Adipocyte (in vitro differentiated cells): ENCODE results near the gene BORCS8.

ENCODE experiments used
- DNase-seq: peaks from one replicate; pipeline ENCODE4 v3.0.0-alpha.2; 2015; ENCODE audit warnings: low read depth
- H3K27me3 ChIP-seq: replicated peaks from 2 replicates; pipeline ENCODE4 v1.7.0; 2013; ENCODE audit warnings: mild to moderate bottlenecking, low read length, moderate library complexity; ENCODE audit not compliant: control insufficient read depth, insufficient read depth
- H3K36me3 ChIP-seq: 2 replicates; pipeline ENCODE4 v1.7.0; 2013; ENCODE audit warnings: low read length, mild to moderate bottlenecking, moderate library complexity; ENCODE audit not compliant: control insufficient read depth, insufficient read depth, severe bottlenecking
- H3K4me1 ChIP-seq: 2 replicates; pipeline ENCODE4 v1.7.0; 2013; ENCODE audit warnings: mild to moderate bottlenecking, low read length, moderate library complexity; ENCODE audit not compliant: control insufficient read depth, insufficient read depth
- H3K4me3 ChIP-seq: 2 replicates; pipeline ENCODE4 v1.7.0; 2013; ENCODE audit warnings: mild to moderate bottlenecking, low read length, moderate library complexity
- H3K9ac ChIP-seq: 2 replicates; pipeline ENCODE4 v1.7.0; 2013; ENCODE audit warnings: mild to moderate bottlenecking, low read length, moderate library complexity
- H3K9me3 ChIP-seq: 2 replicates; pipeline ENCODE4 v1.7.0; 2013; ENCODE audit warnings: mild to moderate bottlenecking, low read length, moderate library complexity; ENCODE audit not compliant: control insufficient read depth

Gene BORCS8

GRCh38 chr19:19213426-19214158, 21.6 kb upstream of the BORCS8 start:
- no peak for DNase-seq
- no peak overlapping the region for H3K9ac ChIP-seq
- no peaks in the 10 kb centered on the region for H3K36me3 ChIP-seq
- peaks cover 8% of the 10 kb centered on the region for H3K9me3 ChIP-seq
- H3K27me3 ChIP-seq: peaks cover 48% of the 10 kb centered on the region
- no peak overlapping the region for H3K4me3 ChIP-seq
- no peaks in the 10 kb centered on the region for H3K4me1 ChIP-seq

DNA sequence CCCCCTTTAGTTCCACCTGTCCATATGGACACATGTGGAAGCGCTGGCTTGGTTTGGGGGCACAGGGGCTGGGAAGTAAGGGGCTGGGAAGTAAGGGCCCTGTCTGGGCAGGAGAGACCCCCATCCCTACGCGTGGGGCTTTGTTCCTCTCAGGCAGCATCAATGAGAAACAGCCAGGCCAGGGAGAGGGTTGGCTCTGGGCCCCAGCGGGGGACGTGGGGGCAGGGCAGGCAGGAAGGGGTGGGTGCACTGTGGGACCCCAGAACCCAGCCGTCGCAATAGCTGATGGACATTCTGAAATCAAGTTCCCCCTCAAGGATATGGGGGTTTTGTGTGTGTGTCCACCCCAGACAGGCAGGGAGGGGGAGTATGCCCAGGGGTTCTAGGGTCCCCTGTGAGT, 21.0 kb upstream of the BORCS8 start:
- peaks cover 48% of the 10 kb centered on the region for H3K27me3 ChIP-seq
- H3K4me1 ChIP-seq: no peaks in the 10 kb centered on the region
- DNase-seq: no peak
- H3K9ac ChIP-seq: no peak overlapping the region
- peaks cover 8% of the 10 kb centered on the region for H3K9me3 ChIP-seq
- no peak overlapping the region for H3K4me3 ChIP-seq
- no peaks in the 10 kb centered on the region for H3K36me3 ChIP-seq

GRCh38 chr19:19211499-19212420, 19.8 kb upstream of the BORCS8 start, which contains the start of gene NCAN:
Gene NCAN (plus strand): TSS chr19:19211958. CDS start chr19:19216954, 4,996 bp downstream.
- no peak for DNase-seq
- no peak within 1 kb of the TSS for H3K4me3 ChIP-seq
- no peaks in the 10 kb centered on the region for H3K4me1 ChIP-seq
- no peaks in the 10 kb centered on the region for H3K36me3 ChIP-seq
- H3K9me3 ChIP-seq: peaks cover under 1% of the 10 kb centered on the region
- no peak within 1 kb of the TSS for H3K9ac ChIP-seq
- peaks cover 54% of the 10 kb centered on the region for H3K27me3 ChIP-seq

GRCh38 chr19:19209372-19209771, 17.4 kb upstream of the BORCS8 start:
- Histone ChIP-seq H3K4me3 (no peak overlapping the region), H3K9ac (no peak overlapping the region), H3K9me3 (no peaks in the 10 kb centered on the region), H3K27me3 (peaks cover 53% of the 10 kb centered on the region), H3K36me3 (no peaks in the 10 kb centered on the region), H3K4me1 (no peaks in the 10 kb centered on the region)
- no peak for DNase-seq

- H3K36me3 ChIP-seq: no peaks in the 10 kb centered on the region
- H3K9ac ChIP-seq: no peak overlapping the region
- H3K4me1 ChIP-seq: peaks cover under 1% of the 10 kb centered on the region
- peaks cover 39% of the 10 kb centered on the region for H3K27me3 ChIP-seq
- DNase-seq: no peak
- no peak overlapping the region for H3K4me3 ChIP-seq
- H3K9me3 ChIP-seq: no peaks in the 10 kb centered on the region
Observed at GRCh38 chr19:19207637-19208572, 16.0 kb upstream of the BORCS8 start.

DNA sequence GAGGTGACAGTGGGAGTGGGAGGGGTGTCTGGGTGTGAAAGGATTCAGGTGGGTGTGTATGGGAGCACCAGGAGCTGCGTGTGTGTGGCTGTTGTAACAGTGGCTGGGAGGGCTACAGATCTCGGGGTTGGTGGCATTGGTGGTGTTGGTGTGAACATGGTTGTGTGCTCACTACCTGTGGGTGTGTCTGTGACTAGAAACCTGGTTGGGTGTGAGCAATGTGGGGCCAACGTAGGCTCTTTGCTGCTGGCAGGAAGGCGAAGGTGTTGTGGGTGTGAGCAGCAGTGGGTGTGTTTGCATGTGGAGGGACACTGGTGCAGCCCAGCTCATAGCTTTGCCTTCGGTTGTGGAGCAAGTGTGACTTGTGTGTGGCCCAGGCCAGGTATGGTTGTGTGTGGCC, 15.0 kb upstream of the BORCS8 start:
- Histone ChIP-seq H3K9ac (no peak overlapping the region), H3K4me3 (no peak overlapping the region), H3K27me3 (peaks cover 32% of the 10 kb centered on the region), H3K9me3 (no peaks in the 10 kb centered on the region), H3K4me1 (peaks cover 7% of the 10 kb centered on the region), H3K36me3 (peaks cover 2% of the 10 kb centered on the region)
- DNase-seq: no peak

GRCh38 chr19:19205416-19206410, 13.8 kb upstream of the BORCS8 start:
- Histone ChIP-seq H3K4me1 (peaks cover 7% of the 10 kb centered on the region), H3K9ac (no peak overlapping the region), H3K4me3 (no peak overlapping the region), H3K9me3 (no peaks in the 10 kb centered on the region), H3K36me3 (peaks cover 10% of the 10 kb centered on the region), H3K27me3 (peaks cover 25% of the 10 kb centered on the region)
- DNase-seq: no peak

GRCh38 chr19:19204181-19204580, 12.2 kb upstream of the BORCS8 start:
- Histone ChIP-seq H3K27me3 (peaks cover 20% of the 10 kb centered on the region), H3K9me3 (no peaks in the 10 kb centered on the region), H3K36me3 (peaks cover 11% of the 10 kb centered on the region), H3K4me1 (peaks cover 7% of the 10 kb centered on the region), H3K4me3 (no peak overlapping the region), H3K9ac (no peak overlapping the region)
- no peak for DNase-seq

DNA sequence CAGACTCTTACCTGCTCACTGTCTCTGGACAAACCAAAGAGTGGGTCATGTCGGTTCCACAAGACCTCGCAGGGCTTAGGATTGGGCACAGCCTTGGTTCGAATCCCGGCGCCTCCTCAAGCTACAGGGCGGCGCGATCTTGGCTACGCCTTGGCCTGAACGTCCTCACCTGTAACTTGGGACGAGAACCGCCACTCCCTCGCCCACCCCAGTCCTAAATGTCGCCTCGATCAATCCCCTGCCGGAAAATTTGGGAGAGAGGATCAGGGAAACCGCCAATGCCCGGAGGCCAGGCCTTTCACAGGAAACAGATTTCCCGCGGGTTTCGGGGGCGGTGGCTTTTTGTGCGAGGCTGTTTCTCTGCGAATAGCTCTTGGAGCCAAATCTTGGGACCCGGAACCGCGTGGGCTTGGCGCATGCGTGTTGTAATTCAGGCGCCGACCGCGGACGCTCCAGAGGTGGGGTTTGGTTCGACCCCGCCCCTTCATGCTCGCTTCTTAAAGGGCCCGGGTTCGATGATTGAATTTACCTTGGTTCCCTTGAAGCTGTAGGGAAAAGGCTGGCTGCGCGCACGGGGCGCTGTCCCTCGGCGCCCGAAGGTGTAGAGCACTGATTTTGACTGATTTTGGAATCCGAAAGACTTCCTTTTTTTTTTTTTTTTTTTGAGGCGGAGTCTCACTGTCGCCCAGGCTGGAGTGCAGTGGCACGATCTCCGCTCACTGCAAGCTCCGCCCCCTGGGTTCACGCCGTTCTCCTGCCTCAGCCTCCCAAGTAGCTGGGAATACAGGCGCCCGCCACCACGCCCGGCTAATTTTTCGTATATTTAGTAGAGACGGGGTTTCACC, 11.3 kb upstream of the BORCS8 start, which contains the start of gene NR2C2AP:
Gene NR2C2AP (minus strand): TSS at position 403 of the 845 bp plus-strand sequence. CDS start 354 bp downstream, at position 49.
- peaks cover 7% of the 10 kb centered on the region for H3K4me1 ChIP-seq
- peak; percentile 95 for DNase-seq
- peaks cover 20% of the 10 kb centered on the region for H3K36me3 ChIP-seq
- peak within 1 kb of the TSS; percentile 90 for H3K4me3 ChIP-seq
- no peaks in the 10 kb centered on the region for H3K9me3 ChIP-seq
- peak within 1 kb of the TSS; percentile 91 for H3K9ac ChIP-seq
- H3K27me3 ChIP-seq: peaks cover 19% of the 10 kb centered on the region
